Activated T-cell treated with anti-CD3 and anti-CD28 coated beads, Interleukin-2, amount 50 U/mL, for 1 hour (primary cell): Measurements from ENCODE around the gene GHRH.

Source experiments
- DNase-seq: peaks from one replicate; pipeline ENCODE4 v3.0.0-alpha.2; 2020

Gene GHRH

DNA sequence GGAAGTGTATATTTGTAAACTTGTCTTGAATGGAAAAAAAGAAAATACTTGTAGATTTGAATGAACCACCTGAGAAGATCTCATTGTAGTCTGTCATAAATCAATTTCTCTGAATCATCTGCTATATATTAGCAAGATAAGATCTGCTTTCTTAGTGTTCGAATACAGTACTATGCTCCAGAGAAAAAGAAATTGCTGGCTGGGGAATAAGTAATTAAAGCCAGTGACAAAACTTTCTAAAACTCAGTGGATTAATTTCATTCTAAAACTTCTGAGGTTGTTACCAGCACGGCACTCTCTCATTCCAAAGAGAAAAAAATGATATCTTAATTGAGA is 59.8 kb downstream of the GHRH start:
- no peak for DNase-seq
